Mesodermal cell (in vitro differentiated cells): ENCODE data around the gene CCDC144A.
"Not testable (repeated sequence)": the region's sequence is repeated elsewhere in the genome, so short reads cannot be mapped to it uniquely, and the experiment has no call there.

ENCODE experiments used
- H3K27ac ChIP-seq: 2 replicates; pipeline ENCODE4 v1.7.0; 2013; ENCODE audit warnings: mild to moderate bottlenecking, low read depth, low read length, moderate library complexity; ENCODE audit not compliant: severe bottlenecking
- H3K36me3 ChIP-seq: 2 replicates; pipeline ENCODE4 v1.7.1; 2013; ENCODE audit warnings: mild to moderate bottlenecking, low read length, moderate library complexity; ENCODE audit not compliant: control insufficient read depth, insufficient read depth
- H3K4me1 ChIP-seq: one replicate; pipeline ENCODE4 v1.7.1; 2013; ENCODE audit warnings: mild to moderate bottlenecking, low read length; ENCODE audit not compliant: insufficient read depth, control insufficient read depth, poor library complexity, severe bottlenecking
- H3K4me3 ChIP-seq: 2 replicates; pipeline ENCODE4 v1.7.0; 2013; ENCODE audit warnings: low read length, control low read depth, mild to moderate bottlenecking; ENCODE audit not compliant: insufficient read depth, poor library complexity, severe bottlenecking; ENCODE audit errors: extremely low read depth
- H3K9me3 ChIP-seq: 2 replicates; pipeline ENCODE4 v1.7.1; 2013; ENCODE audit warnings: mild to moderate bottlenecking, low read length, moderate library complexity; ENCODE audit not compliant: control insufficient read depth
- WGBS, 2 experiments: methylation state at CpG; one replicate each; pipeline ENCODE4 v1.1.5; 2013; ENCODE audit warnings: missing lambda C conversion rate in 2 of 2; ENCODE audit not compliant: insufficient coverage in 2 of 2; 5-methylcytosine and 5-hydroxymethylcytosine counted together

Gene CCDC144A

DNA sequence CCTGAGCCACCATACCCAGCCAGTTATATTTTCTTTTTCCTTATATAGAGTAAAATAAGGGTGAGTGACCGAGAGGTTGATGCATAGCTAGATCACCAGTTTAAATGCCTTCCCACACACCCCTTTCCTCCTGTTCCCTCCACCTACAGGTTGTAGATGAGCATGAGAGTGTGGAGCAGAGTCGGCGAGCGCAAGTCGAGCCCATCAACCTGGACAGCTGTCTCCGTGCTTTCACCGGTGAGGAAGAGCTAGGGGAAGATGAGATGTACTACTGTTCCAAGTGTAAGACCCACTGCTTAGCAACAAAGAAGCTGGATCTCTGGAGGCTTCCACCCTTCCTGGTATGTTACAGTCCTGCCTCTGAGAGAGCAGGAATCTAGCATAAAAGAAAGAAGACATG lies 105.9 kb downstream of the CCDC144A start:
- no CpG with 5 or more reads among the region's 7 CpGs for WGBS, 2 experiments
- not testable (repeated sequence) for H3K4me1 ChIP-seq, H3K9me3 ChIP-seq, H3K27ac ChIP-seq, H3K36me3 ChIP-seq, H3K4me3 ChIP-seq

DNA sequence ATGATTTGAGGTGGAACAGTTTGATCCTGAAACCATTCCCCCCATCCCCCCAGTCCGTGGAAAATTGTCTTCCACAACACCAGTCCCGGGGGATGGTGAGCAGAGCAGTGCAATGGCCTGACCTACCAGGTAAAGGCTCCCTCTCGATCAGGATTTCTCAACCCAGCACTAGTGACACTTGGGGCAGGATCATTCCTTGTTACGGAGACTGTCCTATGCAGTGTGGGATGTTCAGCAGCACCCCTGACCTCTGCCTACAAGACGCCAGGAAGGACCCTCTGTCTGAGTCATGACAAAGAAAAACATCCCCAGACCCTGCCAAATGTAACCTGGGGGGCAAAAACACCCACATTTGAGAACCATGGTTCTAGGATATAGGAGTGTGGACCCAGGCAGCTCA lies 114.8 kb downstream of the CCDC144A start:
- H3K36me3 ChIP-seq, H3K27ac ChIP-seq, H3K9me3 ChIP-seq, H3K4me3 ChIP-seq, H3K4me1 ChIP-seq: not testable (repeated sequence)
- 90% methylated on average over 4 of the region's 5 CpGs; no CpG with 5 or more reads in 1 of the 2 experiments for WGBS, 2 experiments

DNA sequence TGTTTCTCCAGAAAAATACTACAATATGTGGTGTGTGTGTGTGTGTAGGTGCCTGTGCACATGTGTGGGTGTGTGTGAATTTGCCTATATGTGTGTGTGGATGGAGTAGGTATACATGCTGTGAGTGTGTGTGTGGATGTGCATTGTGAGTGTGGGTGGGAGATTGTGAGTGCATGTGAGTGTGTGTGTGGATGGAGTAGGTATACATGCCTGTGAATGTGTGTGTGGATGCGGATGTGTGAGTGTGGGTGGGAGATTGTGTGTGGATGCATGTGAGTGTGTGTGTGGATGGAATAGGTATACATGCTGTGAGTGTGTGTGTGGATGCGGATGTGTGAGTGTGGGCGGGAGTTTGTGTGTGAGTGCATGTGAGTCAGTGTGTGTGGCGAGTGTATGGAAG lies 116.6 kb downstream of the CCDC144A start:
- not testable (repeated sequence) for H3K4me3 ChIP-seq
- WGBS, 2 experiments: 100% methylated on average over 1 of the region's 4 CpGs; no CpG with 5 or more reads in 1 of the 2 experiments

DNA sequence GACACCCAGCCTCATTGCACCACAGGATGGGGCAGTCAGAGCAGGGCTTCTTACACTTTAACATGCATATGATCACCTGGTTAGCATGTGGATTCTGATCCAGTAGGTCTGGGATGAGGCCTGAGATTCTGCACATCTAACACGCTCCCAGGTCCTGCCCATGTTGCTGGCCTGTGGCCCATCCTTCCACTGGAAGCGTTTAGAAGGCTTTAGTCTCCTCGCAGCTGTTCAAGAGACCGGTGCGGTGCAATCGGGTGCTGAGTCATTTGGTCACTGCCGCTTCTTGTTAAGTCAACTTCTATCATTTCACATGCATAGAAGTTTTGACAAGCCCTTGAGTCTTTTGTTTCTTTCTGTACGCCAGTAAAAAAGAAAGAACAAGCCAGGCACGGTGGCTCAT lies 117.6 kb downstream of the CCDC144A start:
- no CpG with 5 or more reads among the region's 9 CpGs for WGBS, 2 experiments
- H3K9me3 ChIP-seq, H3K36me3 ChIP-seq, H3K4me3 ChIP-seq, H3K4me1 ChIP-seq, H3K27ac ChIP-seq: not testable (repeated sequence)

More for the DNA sequence above, 116.6 kb downstream of the CCDC144A start:
- H3K4me1 ChIP-seq, H3K27ac ChIP-seq, H3K36me3 ChIP-seq, H3K9me3 ChIP-seq: not testable (repeated sequence)

DNA sequence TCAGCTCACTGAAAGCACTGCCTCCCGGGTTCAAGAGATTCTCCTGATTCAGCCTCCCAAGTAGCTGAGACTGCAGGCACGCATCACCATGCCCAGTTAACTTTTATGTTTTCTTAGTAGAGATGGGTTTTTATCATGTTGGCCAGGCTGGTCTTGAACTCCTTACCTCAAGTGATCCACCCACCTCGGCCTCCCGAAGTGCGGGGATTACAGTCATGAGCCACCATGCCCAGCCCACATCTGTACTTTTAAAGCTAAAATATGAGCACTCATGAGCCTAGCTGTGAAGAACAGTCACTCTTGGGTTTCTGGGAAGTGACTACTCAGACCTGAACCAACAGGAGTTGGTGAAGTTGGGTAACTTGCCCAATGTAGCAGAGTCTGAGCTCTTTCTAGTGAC lies 120.2 kb downstream of the CCDC144A start:
- not testable (repeated sequence) for H3K4me1 ChIP-seq, H3K9me3 ChIP-seq
- WGBS, 2 experiments: no CpG with 5 or more reads among the region's 5 CpGs

DNA sequence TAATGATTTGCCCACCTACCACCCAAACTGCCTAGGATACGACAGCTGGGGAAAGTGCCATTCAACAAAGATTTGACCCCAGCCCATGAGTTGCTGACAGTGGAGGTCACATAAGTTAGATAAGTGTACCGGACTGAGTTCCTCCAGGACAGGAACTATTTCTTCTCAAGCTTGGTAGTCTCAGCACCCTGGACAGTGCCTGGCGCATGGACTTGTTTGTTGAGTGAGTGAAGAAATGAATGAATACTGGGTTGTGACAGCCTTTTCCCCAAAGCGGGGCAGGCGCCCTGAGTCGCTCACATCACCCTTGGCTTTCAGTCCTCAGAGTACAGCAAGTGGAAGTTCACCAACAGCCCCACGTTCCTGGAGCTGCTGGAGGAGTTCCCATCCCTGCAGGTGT lies 122.1 kb downstream of the CCDC144A start:
- H3K36me3 ChIP-seq: not testable (repeated sequence)
- 43 to 71% methylated on average over 1 to 2 of the region's 7 CpGs for WGBS, 2 experiments

More for the DNA sequence above, 120.2 kb downstream of the CCDC144A start:
- H3K27ac ChIP-seq, H3K4me3 ChIP-seq, H3K36me3 ChIP-seq: not testable (repeated sequence)

DNA sequence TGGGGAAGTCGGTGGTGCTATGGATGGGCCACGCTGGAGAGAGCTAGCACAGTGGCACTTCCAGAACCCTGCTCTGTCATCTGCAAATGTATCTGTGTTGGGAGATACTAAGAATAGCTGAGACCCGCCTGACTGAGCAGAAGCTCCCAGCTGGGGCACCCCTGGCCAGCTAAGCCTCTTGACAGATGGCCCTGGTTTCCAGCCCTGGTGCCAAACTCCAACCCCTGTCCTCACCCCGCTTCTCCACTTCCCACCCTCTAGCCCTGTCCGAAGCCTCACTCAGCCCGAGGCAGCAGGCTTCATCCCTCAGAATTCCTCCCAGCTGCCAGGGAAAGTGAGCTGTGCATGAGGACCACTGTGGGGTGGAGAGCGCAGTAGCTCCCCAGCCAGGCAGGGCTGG lies 124.4 kb downstream of the CCDC144A start:
- Histone ChIP-seq H3K36me3 (no peaks in the 10 kb centered on the region), H3K9me3 (no peaks in the 10 kb centered on the region), H3K4me1 (no peaks in the 10 kb centered on the region), H3K27ac (no peak overlapping the region), H3K4me3 (no peak overlapping the region)
- WGBS, 2 experiments: 68 to 77% methylated on average over 4 of the region's 7 CpGs

More for the DNA sequence above, 122.1 kb downstream of the CCDC144A start:
- H3K9me3 ChIP-seq, H3K4me3 ChIP-seq, H3K4me1 ChIP-seq, H3K27ac ChIP-seq: not testable (repeated sequence)

DNA sequence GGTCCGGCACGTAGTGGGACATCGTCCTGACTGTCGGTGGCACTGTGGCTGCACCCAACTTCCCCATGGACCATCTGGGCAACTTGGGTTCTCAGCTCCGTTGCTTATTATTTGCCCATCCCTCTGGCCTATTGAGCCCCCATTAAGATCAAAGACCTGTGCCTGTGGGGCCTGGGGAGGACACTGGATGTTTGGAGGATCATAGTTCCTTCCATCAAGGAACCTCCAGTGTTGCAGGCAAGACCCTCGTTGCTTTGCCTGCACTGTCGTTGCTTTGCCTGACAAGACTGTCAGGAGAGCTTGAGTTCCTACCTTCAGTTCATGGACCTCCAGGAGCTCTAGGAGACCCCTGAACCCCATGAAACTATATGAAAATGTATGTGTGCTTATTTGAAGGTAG lies 127.2 kb downstream of the CCDC144A start:
- no peak overlapping the region for H3K27ac ChIP-seq
- no peaks in the 10 kb centered on the region for H3K4me1 ChIP-seq
- H3K9me3 ChIP-seq: no peaks in the 10 kb centered on the region
- WGBS, 2 experiments: 92 to 94% methylated on average over 5 to 7 of the region's 7 CpGs
- no peaks in the 10 kb centered on the region for H3K36me3 ChIP-seq
- no peak overlapping the region for H3K4me3 ChIP-seq

DNA sequence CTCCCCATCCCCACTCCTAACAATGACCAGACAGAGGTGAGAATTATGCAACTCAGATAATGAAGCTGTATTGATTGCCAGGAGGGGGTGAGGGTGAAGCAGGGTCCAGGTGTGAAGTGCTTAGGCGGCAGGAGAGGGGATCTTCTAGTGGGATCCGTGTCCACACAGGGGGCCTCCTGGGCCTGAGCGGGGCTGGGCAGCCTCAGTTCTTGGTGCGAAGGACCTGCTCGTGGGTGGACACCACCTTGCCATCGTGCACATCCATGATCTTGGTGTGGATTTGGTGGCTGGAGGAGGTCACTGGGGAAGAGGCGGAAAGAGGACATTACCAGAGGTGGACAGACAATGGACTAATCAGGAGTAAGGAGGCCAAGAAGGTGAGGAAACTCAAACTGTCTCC lies 127.9 kb downstream of the CCDC144A start:
- H3K36me3 ChIP-seq, H3K4me3 ChIP-seq: not testable (repeated sequence)
- WGBS, 2 experiments: 71 to 100% methylated on average over 4 to 5 of the region's 7 CpGs

DNA sequence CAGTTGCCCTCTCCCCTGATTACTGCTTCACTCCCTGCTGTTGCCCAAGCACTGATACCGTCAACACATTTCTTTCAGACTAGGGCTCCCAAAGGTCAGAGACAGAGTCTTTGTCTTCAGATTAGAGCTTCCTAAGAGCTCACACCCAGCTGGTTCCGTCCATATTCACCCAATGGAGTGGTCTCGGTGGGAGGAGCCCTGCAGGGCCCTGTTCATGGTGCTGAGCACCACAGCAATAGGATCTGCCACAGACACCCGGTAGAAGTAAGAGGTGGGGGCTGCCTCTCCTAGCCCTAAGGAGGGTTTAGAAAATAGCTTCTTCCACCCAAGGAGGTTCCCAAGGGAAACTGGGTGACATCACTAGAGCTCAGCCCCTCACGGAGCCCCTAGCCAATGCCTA lies 128.3 kb downstream of the CCDC144A start:
- H3K9me3 ChIP-seq: no peaks in the 10 kb centered on the region
- no peaks in the 10 kb centered on the region for H3K36me3 ChIP-seq
- no peak overlapping the region for H3K27ac ChIP-seq
- WGBS, 2 experiments: 72 to 75% methylated on average over 2 to 3 of the region's 5 CpGs
- no peaks in the 10 kb centered on the region for H3K4me1 ChIP-seq
- H3K4me3 ChIP-seq: no peak overlapping the region

More for the DNA sequence above, 127.9 kb downstream of the CCDC144A start:
- not testable (repeated sequence) for H3K27ac ChIP-seq, H3K9me3 ChIP-seq, H3K4me1 ChIP-seq

DNA sequence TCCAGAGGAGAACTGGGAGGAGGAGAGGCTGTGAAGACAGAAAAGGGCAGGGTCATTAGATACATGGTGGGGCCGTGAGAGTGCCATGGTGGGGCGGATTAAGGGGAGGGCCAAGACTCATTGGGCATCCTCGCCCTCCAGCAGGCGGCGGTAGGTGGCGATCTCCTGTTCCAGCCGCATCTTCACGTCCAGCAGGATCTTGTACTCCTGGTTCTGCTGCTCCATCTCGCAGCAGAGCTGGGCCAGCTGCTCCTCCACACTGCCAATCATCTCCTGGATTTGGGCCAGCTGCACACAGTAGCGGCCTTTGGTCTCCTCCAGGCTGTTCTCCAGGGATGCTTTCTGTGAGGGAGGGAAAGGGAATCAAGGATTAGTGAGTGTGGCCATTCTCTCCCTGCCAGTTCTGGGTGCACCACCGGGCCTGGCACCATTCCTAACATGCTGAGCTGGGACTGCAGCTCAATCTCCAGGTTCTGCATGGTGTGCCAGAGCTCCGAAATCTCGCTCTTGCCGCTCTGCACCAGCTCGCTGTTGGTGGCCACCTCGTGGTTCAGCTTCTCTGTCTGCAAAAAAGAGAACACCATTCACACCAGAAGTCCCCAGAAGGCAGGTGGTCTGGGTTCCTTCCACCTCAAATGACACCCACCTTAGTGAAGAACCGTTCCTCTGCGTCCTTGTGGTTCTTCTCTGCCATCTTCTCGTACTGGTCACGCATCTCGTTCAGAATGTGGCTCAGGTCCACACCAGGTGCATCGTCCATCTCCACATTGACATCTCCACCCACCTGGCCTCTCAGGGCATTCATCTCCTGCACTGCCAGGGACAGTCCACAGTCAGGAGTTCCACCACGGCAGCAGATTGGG lies 129.0 kb downstream of the CCDC144A start:
- no peak overlapping the region for H3K27ac ChIP-seq

More for the DNA sequence above, 129.0 kb downstream of the CCDC144A start:
- 79 to 81% methylated on average over 22 of the region's 23 CpGs for WGBS, 2 experiments
- Histone ChIP-seq H3K9me3 (no peaks in the 10 kb centered on the region), H3K4me3 (no peak overlapping the region), H3K36me3 (no peaks in the 10 kb centered on the region), H3K4me1 (no peaks in the 10 kb centered on the region)
